Activated naive CD4-positive, alpha-beta T cell treated with anti-CD3 and anti-CD28 coated beads, Interleukin-2, amount 10 ng/mL, durations not matched to agents 7 days and 5 days (primary cell): ENCODE results near the gene SLC18B1.

Experiments used
- CTCF ChIA-PET: fragments of 350-600 bp; sonication (Branson Sonifier 250); formaldehyde crosslinking; loops from one replicate; lab custom pipeline; 2021; ENCODE audit warnings: antibody characterized with exemption; lab: Charles Lee
- DNase-seq: peaks from one replicate; pipeline ENCODE4 v3.0.0-alpha.2; 2020
- H3K27ac Mint-ChIP-seq: one replicate; pipeline ENCODE4 v1.8.0; 2021; ENCODE audit warnings: mild to moderate bottlenecking, moderate library complexity, mixed read lengths
- H3K27me3 Mint-ChIP-seq: one replicate; pipeline ENCODE4 v1.8.0; 2021; ENCODE audit warnings: mild to moderate bottlenecking, mixed read lengths
- H3K36me3 Mint-ChIP-seq: one replicate; pipeline ENCODE4 v1.8.0; 2021; ENCODE audit warnings: mixed read lengths
- H3K4me1 Mint-ChIP-seq: one replicate; pipeline ENCODE4 v1.8.0; 2021; ENCODE audit warnings: mixed read lengths
- H3K4me3 Mint-ChIP-seq: one replicate; pipeline ENCODE4 v1.8.0; 2021; ENCODE audit warnings: mild to moderate bottlenecking, moderate library complexity, mixed read lengths
- H3K9me3 Mint-ChIP-seq: one replicate; pipeline ENCODE4 v1.8.0; 2021; ENCODE audit warnings: mixed read lengths

Gene SLC18B1

DNA sequence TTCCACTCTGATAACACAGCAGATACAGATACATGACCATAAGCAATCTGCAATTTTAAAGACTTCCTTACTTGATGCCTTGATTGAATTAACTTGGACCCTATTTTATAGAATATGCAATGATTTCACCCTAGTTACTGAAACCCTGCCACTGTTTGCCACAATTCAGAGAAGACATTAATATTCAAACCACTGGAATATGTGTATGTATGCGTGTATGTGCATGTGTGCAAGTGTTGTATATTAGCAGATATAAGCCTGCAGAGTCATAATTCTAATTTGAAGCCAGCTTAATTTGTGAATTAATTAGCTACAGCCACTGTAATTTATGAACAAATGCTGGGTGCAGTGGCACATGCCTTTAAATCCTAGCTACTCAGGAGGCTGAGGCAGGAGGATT lies 50.0 kb downstream of the SLC18B1 start:
- H3K4me3 Mint-ChIP-seq, result no peak overlapping the region
- peaks cover 29% of the 10 kb centered on the region for H3K4me1 Mint-ChIP-seq
- no peak for DNase-seq
- H3K36me3 Mint-ChIP-seq, result peaks cover 44% of the 10 kb centered on the region
- CTCF ChIA-PET, result no interaction called here
- H3K27ac Mint-ChIP-seq, result no peak overlapping the region
- no peaks in the 10 kb centered on the region for H3K27me3 Mint-ChIP-seq
- no peaks in the 10 kb centered on the region for H3K9me3 Mint-ChIP-seq

DNA sequence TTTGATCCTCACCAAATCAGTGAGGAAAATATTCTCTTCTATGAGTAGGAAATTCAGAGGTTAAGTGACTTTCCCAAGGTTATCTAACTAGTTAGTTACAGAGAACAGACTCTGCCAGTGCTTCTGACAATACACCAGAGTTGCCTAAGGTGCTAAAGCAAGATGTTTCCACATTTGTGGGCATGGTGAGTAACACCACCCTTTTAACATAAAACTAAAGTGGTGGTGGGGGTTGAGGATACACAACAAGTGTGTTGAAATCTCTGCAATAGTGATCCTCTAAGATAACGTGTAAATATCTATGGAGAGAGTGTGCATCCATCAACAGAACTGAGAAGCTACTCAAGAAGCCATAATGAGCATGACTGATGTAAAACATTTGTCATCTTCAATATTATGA lies 52.4 kb downstream of the SLC18B1 start:
- Mint-ChIP-seq H3K36me3 (peaks cover 47% of the 10 kb centered on the region), H3K9me3 (no peaks in the 10 kb centered on the region), H3K4me1 (peaks cover 22% of the 10 kb centered on the region), H3K27ac (no peak overlapping the region), H3K27me3 (no peaks in the 10 kb centered on the region), H3K4me3 (no peak overlapping the region)
- no peak for DNase-seq
- CTCF ChIA-PET, result no interaction called here

DNA sequence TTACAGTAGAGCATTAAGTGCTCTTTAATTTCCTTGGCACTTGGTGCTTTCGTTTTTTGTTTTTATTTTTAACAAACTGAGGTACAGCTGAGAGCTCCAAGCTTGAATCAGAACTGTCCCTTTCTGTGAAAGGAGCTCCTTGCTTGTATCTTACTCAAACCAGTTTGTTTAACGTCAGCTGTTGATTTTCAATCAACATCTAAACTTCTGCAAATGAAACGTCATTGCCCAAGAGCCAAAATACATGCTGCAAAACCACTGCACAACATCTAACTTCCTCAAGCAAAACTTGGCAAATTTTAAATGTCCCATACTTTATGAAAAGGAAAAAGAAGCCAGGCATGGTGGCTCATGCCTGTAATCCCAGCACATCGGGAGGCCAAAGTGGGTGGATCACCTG lies 55.9 kb downstream of the SLC18B1 start:
- H3K27ac Mint-ChIP-seq, result no peak overlapping the region
- CTCF ChIA-PET, result no interaction called here

GRCh38 chr6:132741281-132741680 lies 57.2 kb downstream of the SLC18B1 start:
- H3K9me3 Mint-ChIP-seq, result peaks cover 5% of the 10 kb centered on the region
- no peak for DNase-seq
- H3K27me3 Mint-ChIP-seq, result no peaks in the 10 kb centered on the region
- H3K4me1 Mint-ChIP-seq, result peaks cover 10% of the 10 kb centered on the region
- H3K27ac Mint-ChIP-seq, result no peak overlapping the region
- no peak overlapping the region for H3K4me3 Mint-ChIP-seq
- CTCF ChIA-PET, result no interaction called here
- peaks cover 22% of the 10 kb centered on the region for H3K36me3 Mint-ChIP-seq

More for the DNA sequence above, 55.9 kb downstream of the SLC18B1 start:
- Mint-ChIP-seq H3K4me3 (no peak overlapping the region), H3K36me3 (peaks cover 31% of the 10 kb centered on the region), H3K4me1 (no peaks in the 10 kb centered on the region), H3K9me3 (peaks cover 5% of the 10 kb centered on the region), H3K27me3 (no peaks in the 10 kb centered on the region)
- no peak for DNase-seq

- Mint-ChIP-seq H3K36me3 (peaks cover 6% of the 10 kb centered on the region), H3K9me3 (peaks cover 5% of the 10 kb centered on the region), H3K4me1 (peaks cover 16% of the 10 kb centered on the region), H3K27me3 (no peaks in the 10 kb centered on the region), H3K4me3 (no peak overlapping the region), H3K27ac (no peak overlapping the region)
- CTCF ChIA-PET, result interaction anchor here (1.0 kb wide), 1 partner anchor 8 kb away, joined by 3 read pairs; no protein-coding TSS in a partner anchor
- no peak for DNase-seq
Observed at GRCh38 chr6:132736239-132736638, 62.2 kb downstream of the SLC18B1 start.

DNA sequence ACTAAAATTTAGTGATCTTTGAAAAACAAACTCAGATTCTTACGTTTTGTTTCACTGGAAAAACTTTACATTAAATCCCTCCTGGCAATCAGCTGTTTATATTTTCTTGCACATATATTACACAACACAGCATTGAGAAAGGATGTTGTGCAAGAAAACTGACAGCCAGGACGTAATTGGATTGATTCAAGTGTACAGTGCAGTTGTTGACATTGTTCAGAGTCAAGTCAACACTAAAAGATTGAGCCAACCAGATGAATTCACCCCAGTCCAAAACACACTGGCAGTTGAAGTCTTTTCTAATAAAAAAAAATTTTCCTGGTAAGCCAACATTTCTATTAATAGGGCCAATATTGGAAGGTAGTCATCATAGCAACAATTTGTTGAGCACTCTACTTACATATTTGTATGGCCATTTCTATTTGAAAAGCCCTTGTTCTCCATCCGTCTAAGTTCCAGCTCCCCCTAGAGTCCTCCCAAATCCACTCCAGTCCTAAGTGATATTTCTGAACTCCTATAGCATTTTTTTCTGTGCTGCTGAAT lies 63.7 kb downstream of the SLC18B1 start:
- Mint-ChIP-seq H3K4me3 (no peak overlapping the region), H3K27me3 (no peaks in the 10 kb centered on the region), H3K36me3 (peaks cover 2% of the 10 kb centered on the region), H3K27ac (no peak overlapping the region), H3K4me1 (peaks cover 16% of the 10 kb centered on the region), H3K9me3 (peaks cover 4% of the 10 kb centered on the region)
- CTCF ChIA-PET, result no interaction called here
- DNase-seq, result no peak

DNA sequence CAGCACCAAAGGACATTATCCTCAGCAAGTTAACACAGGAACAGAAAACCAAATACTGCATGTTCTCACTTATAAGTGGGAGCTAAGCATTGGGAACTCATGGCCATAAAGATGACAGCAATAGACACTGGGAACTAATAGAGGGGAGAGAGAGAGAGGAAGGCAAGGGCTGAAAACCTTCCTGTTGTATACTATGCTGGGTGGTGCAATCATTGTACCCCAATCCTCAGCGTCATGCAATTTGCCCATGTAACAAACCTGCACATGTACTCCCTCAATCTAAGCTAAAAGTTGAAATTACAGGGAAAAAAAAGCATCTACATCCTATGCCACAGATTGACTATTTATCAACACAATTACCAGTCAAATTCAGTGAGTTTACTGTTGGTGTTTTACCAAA lies 64.6 kb downstream of the SLC18B1 start:
- no peak overlapping the region for H3K4me3 Mint-ChIP-seq
- CTCF ChIA-PET, result no interaction called here

GRCh38 chr6:132733283-132733682 lies 65.2 kb downstream of the SLC18B1 start:
- DNase-seq, result no peak
- Mint-ChIP-seq H3K9me3 (peaks cover 2% of the 10 kb centered on the region), H3K4me1 (peaks cover 16% of the 10 kb centered on the region), H3K27ac (no peak overlapping the region), H3K4me3 (no peak overlapping the region), H3K27me3 (no peaks in the 10 kb centered on the region), H3K36me3 (peaks cover 2% of the 10 kb centered on the region)
- CTCF ChIA-PET, result no interaction called here

More for the DNA sequence above, 64.6 kb downstream of the SLC18B1 start:
- H3K9me3 Mint-ChIP-seq, result peaks cover 2% of the 10 kb centered on the region
- H3K36me3 Mint-ChIP-seq, result peaks cover 2% of the 10 kb centered on the region
- no peak overlapping the region for H3K27ac Mint-ChIP-seq
- H3K4me1 Mint-ChIP-seq, result peaks cover 16% of the 10 kb centered on the region
- DNase-seq, result no peak
- H3K27me3 Mint-ChIP-seq, result no peaks in the 10 kb centered on the region

- H3K36me3 Mint-ChIP-seq, result no peaks in the 10 kb centered on the region
- no peaks in the 10 kb centered on the region for H3K9me3 Mint-ChIP-seq
- no peak overlapping the region for H3K4me3 Mint-ChIP-seq
- peaks cover 13% of the 10 kb centered on the region for H3K4me1 Mint-ChIP-seq
- no peak overlapping the region for H3K27ac Mint-ChIP-seq
- no peak for DNase-seq
- H3K27me3 Mint-ChIP-seq, result no peaks in the 10 kb centered on the region
- CTCF ChIA-PET, result interaction anchor here (1.3 kb wide), 1 partner anchor 68 kb away, joined by 3 read pairs; the partner anchor contains the start of gene SLC18B1
Observed at GRCh38 chr6:132731086-132731485, 67.4 kb downstream of the SLC18B1 start.

GRCh38 chr6:132730560-132730959 lies 67.9 kb downstream of the SLC18B1 start:
- Mint-ChIP-seq H3K4me3 (no peak overlapping the region), H3K27ac (no peak overlapping the region), H3K27me3 (no peaks in the 10 kb centered on the region), H3K9me3 (no peaks in the 10 kb centered on the region), H3K4me1 (peaks cover 15% of the 10 kb centered on the region), H3K36me3 (no peaks in the 10 kb centered on the region)
- no peak for DNase-seq
- CTCF ChIA-PET, result interaction anchor here (1.3 kb wide), 1 partner anchor 68 kb away, joined by 3 read pairs; the partner anchor contains the start of gene SLC18B1

DNA sequence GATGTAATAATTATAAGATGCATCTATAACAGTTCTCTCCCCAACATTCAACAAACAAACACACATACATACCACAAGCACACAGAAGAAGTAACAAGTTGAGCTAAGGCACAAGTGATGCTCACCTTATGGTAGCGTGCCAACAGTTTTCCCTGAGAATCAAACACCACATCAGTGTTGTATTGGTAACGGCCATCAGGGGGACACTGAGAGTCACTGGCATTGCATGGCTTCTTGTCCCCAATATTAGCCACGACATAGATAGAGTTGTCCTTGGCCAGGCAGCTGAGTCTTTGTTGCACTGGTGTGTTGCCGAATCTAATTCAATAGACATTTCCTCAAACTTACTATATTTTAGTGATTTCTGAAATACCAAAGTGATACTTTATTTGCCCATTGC lies 69.8 kb downstream of the SLC18B1 start:
- no peak overlapping the region for H3K27ac Mint-ChIP-seq
- DNase-seq, result no peak
- CTCF ChIA-PET, result interaction anchor here (0.9 kb wide), 1 partner anchor 8 kb away, joined by 3 read pairs; no protein-coding TSS in a partner anchor
- no peak overlapping the region for H3K4me3 Mint-ChIP-seq
- no peaks in the 10 kb centered on the region for H3K27me3 Mint-ChIP-seq
- H3K9me3 Mint-ChIP-seq, result no peaks in the 10 kb centered on the region
- H3K4me1 Mint-ChIP-seq, result peaks cover 16% of the 10 kb centered on the region
- H3K36me3 Mint-ChIP-seq, result no peaks in the 10 kb centered on the region

- Mint-ChIP-seq H3K4me1 (peaks cover 16% of the 10 kb centered on the region), H3K9me3 (no peaks in the 10 kb centered on the region), H3K36me3 (no peaks in the 10 kb centered on the region), H3K27ac (no peak overlapping the region), H3K4me3 (no peak overlapping the region), H3K27me3 (no peaks in the 10 kb centered on the region)
- CTCF ChIA-PET, result no interaction called here
- DNase-seq, result no peak
Observed at GRCh38 chr6:132726608-132726975, 71.8 kb downstream of the SLC18B1 start.

GRCh38 chr6:132725947-132726607 lies 72.4 kb downstream of the SLC18B1 start:
- CTCF ChIA-PET, result no interaction called here
- H3K9me3 Mint-ChIP-seq, result no peaks in the 10 kb centered on the region
- H3K4me1 Mint-ChIP-seq, result peaks cover 16% of the 10 kb centered on the region
- no peaks in the 10 kb centered on the region for H3K27me3 Mint-ChIP-seq
- H3K36me3 Mint-ChIP-seq, result no peaks in the 10 kb centered on the region
- H3K27ac Mint-ChIP-seq, result no peak overlapping the region
- no peak overlapping the region for H3K4me3 Mint-ChIP-seq
- no peak for DNase-seq

- Mint-ChIP-seq H3K27ac (no peak overlapping the region), H3K4me3 (no peak overlapping the region), H3K27me3 (no peaks in the 10 kb centered on the region), H3K4me1 (peaks cover 16% of the 10 kb centered on the region), H3K36me3 (no peaks in the 10 kb centered on the region), H3K9me3 (no peaks in the 10 kb centered on the region)
- DNase-seq, result no peak
- CTCF ChIA-PET, result interaction anchor here (1.5 kb wide), 1 partner anchor 9 kb away, joined by 3 read pairs; no protein-coding TSS in a partner anchor
Observed at GRCh38 chr6:132725471-132725870, 73.0 kb downstream of the SLC18B1 start.
